ENCODE data around the gene PDLIM4. TPM values are rescaled to one million over a fixed set of nuclear protein-coding genes. Genes with fewer than 3 reads are reported as not detected.

Gene PDLIM4
- total RNA-seq, 4 donors from 2014 or later, result 3.2 to 16.3 (median 12.8) TPM

DNA sequence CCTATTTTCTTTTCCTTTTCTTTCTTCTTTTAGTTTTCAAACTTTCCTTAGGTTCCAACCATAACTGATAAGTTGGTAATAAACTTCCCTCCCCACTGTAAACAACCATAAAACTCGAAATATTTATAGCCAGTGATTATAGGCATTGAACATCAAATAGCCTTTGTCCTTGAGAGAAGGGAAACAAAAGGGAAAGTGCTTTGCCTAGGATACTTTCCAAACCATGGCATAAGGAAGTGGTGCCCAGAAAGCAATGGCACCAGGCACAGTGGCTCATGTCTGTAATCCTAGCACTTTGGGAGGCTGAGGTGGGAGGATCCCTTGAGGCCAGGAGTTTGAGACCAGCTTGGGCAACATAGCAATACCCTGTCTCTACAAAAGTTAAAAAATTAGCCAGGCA is 11.9 kb upstream of the PDLIM4 start:
- TF ChIP-seq, protein P1, sequence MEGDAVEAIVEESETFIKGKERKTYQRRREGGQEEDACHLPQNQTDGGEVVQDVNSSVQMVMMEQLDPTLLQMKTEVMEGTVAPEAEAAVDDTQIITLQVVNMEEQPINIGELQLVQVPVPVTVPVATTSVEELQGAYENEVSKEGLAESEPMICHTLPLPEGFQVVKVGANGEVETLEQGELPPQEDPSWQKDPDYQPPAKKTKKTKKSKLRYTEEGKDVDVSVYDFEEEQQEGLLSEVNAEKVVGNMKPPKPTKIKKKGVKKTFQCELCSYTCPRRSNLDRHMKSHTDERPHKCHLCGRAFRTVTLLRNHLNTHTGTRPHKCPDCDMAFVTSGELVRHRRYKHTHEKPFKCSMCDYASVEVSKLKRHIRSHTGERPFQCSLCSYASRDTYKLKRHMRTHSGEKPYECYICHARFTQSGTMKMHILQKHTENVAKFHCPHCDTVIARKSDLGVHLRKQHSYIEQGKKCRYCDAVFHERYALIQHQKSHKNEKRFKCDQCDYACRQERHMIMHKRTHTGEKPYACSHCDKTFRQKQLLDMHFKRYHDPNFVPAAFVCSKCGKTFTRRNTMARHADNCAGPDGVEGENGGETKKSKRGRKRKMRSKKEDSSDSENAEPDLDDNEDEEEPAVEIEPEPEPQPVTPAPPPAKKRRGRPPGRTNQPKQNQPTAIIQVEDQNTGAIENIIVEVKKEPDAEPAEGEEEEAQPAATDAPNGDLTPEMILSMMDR (IDR thresholded peaks at IDR 0.05; ENCODE audit: low read depth), result no peak

- TF ChIP-seq, protein P1 (IDR thresholded peaks at IDR 0.05; ENCODE audit: low read depth), result no peak
Measured at GRCh38 chr5:132246806-132247205, 10.7 kb upstream of the PDLIM4 start.

GRCh38 chr5:132250547-132250946 is 6.9 kb upstream of the PDLIM4 start:
- TF ChIP-seq, protein P1 (IDR thresholded peaks at IDR 0.05; ENCODE audit: low read depth), result no peak

DNA sequence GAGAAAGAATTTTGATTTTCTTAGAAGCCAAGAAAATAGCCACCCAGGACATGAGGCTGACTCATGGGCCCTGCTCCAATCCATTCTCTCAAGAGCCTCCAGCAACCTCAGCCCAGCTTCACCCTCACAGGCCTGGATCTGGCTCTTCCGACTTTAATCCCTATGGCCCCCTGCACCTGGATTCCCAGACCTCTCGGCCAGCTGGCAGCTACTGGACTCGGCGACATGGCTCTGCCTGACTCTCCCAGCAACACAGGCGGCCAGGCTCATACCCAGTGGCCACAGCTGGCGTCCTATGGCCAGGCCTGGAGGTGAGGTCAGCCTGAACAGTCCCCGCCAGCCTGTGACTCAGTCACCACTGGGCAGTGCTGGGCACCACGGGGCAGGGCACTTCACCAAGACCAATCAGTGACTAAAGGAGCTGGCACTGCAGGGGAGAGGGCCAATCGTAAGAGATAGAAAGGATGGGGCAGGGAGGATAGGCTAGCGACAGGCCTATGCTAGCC is 6.2 kb upstream of the PDLIM4 start:
- TF ChIP-seq, protein P1 (IDR thresholded peaks at IDR 0.05; ENCODE audit: low read depth), result no peak

- TF ChIP-seq, protein P1 (IDR thresholded peaks at IDR 0.05; ENCODE audit: low read depth), result no peak
Measured at GRCh38 chr5:132253008-132253441, 4.5 kb upstream of the PDLIM4 start.

DNA sequence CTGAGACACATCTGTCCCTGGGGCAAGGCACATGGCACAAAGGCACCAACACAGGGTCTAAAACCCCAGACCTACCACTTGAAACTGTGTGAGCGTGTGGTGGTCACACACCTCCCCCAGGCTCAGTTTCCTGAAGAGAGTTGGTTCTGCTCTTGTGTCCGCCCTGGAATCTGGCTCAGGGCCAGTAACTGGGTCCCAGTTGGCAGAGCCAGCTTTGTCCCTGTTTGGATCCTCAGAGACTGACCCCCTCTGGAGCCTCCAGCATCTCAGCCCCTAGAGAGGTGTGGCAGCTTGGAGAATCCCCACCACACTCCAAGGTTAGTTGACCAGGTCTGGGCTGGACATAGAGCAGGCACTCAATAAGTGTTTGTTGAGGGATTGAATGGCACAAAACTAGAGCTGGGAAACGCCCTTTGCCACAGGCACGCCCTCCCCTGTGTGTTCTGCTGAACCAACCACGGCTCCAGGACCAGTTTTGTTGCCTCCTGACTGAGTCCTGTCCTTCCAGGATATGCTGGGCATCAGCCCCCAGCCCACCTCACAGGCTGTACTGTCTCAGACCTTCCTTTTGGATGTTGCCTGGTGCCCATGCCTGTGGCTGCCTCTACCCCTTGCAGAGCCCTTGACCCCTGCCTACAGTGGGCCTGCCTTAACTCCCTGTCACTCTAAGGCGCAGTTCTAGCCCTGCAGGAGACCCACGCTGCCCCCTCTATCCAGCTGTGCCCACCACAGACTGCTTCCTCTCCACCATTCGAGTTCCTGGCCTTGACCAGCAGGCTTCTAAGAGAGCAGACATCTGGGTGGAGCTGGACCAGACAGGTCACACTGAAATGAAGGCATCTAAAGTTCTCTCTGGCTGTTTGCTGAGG is 3.8 kb upstream of the PDLIM4 start:
- TF ChIP-seq, protein P1 (IDR thresholded peaks at IDR 0.05; ENCODE audit: low read depth), result no peak

DNA sequence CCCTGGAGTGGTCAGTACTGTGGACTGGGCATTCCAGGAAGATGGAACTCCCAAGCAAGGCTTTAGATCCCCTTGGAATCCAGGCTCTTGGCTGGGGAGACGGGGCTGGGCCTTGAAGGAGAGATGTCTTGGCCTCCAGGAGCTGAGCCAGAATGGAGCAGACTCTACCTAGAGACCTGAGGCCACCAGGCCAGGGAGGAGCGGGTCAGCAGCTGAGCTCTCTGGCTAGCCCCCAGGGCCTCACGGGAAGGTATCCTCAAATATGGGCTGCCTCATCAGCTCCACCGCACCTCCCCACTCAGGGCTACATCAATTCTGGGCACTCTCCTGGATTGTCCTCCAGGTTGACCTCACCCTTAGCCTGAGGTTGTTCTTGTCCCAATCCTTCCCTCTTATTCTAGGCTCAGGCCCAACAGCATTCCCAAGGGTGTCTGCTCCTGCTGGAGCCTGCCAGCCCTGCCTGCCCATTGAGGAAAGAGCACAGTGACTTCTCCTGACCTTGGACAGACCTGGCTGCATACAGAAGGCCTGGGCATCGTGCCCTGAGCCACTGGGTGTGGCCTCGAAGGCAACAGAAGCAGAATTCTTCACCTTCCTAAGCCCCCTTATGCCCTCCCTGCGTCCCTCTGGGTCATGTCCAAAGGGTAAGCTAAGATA is 3.0 kb upstream of the PDLIM4 start:
- TF ChIP-seq, protein P1 (IDR thresholded peaks at IDR 0.05; ENCODE audit: low read depth), result no peak

Data from subcutaneous adipose tissue (tissue), 4 donors.